ENCODE results near the gene MED13L.

Gene MED13L

GRCh38 chr12:116160231-116160630 is 117.3 kb downstream of the MED13L start:
- intact Hi-C loops (cut with DNase I; ENCODE audit: low total_unique reads) = no loop called here
- no peak overlapping the region for H3K27ac ChIP-seq
- DNase-seq = no peak
- no peak overlapping the region for H3K4me3 ChIP-seq
- TF ChIP-seq, protein P1, sequence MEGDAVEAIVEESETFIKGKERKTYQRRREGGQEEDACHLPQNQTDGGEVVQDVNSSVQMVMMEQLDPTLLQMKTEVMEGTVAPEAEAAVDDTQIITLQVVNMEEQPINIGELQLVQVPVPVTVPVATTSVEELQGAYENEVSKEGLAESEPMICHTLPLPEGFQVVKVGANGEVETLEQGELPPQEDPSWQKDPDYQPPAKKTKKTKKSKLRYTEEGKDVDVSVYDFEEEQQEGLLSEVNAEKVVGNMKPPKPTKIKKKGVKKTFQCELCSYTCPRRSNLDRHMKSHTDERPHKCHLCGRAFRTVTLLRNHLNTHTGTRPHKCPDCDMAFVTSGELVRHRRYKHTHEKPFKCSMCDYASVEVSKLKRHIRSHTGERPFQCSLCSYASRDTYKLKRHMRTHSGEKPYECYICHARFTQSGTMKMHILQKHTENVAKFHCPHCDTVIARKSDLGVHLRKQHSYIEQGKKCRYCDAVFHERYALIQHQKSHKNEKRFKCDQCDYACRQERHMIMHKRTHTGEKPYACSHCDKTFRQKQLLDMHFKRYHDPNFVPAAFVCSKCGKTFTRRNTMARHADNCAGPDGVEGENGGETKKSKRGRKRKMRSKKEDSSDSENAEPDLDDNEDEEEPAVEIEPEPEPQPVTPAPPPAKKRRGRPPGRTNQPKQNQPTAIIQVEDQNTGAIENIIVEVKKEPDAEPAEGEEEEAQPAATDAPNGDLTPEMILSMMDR (IDR thresholded peaks at IDR 0.05) = no peak
- no peaks in the 10 kb centered on the region for H3K36me3 ChIP-seq
- H3K9me3 ChIP-seq = no peaks in the 10 kb centered on the region
- H3K4me1 ChIP-seq = peaks cover 0 to 92% (median 46%) of the 10 kb centered on the region in 4 donors
- no peaks in the 10 kb centered on the region for H3K27me3 ChIP-seq

DNA sequence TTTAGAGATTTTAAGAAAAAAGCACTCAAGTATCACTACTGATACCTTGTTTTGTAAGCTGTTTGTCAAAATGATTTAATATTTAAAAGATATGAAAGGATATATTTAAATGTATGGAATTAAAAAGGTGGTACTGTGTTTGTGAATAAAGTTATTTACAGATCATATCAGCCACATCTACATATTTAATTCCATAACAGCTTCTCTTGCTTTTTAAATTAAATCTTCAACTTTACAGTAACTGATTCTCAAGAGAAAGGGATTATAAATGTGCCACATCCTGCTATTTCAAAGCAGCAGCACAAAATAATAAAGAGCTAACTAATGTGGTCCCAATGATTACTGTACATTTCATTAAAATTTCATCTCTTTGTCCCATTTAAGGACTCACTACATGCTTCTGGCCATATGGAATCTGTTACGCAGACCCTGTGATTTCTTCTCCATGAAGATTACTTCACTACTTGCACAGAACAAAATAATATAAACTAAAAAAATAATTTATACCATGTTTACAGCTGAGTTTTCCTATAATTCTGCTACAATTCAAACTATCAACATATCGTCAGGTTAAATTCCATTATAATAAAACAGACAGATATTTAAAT is 117.8 kb downstream of the MED13L start:
- H3K27ac ChIP-seq = no peak overlapping the region
- H3K4me1 ChIP-seq = peaks cover 0 to 92% (median 45%) of the 10 kb centered on the region in 4 donors
- no peaks in the 10 kb centered on the region for H3K9me3 ChIP-seq
- H3K27me3 ChIP-seq = no peaks in the 10 kb centered on the region
- H3K36me3 ChIP-seq = no peaks in the 10 kb centered on the region
- intact Hi-C loops (cut with DNase I; ENCODE audit: low total_unique reads) = loop anchor here (10.0 kb wide), 1 partner anchor 75 kb away; no protein-coding TSS in a partner anchor
- no peak overlapping the region for H3K4me3 ChIP-seq
- TF ChIP-seq, protein P1 (IDR thresholded peaks at IDR 0.05) = no peak
- DNase-seq = no peak

- H3K27ac ChIP-seq = no peak overlapping the region
- no peak for DNase-seq
- TF ChIP-seq, protein P1 (IDR thresholded peaks at IDR 0.05) = no peak
- H3K9me3 ChIP-seq = no peaks in the 10 kb centered on the region
- no peaks in the 10 kb centered on the region for H3K27me3 ChIP-seq
- no peak overlapping the region for H3K4me3 ChIP-seq
- H3K36me3 ChIP-seq = no peaks in the 10 kb centered on the region
- intact Hi-C loops (cut with DNase I; ENCODE audit: low total_unique reads) = loop anchor here (10.0 kb wide), 1 partner anchor 76 kb away; no protein-coding TSS in a partner anchor
- H3K4me1 ChIP-seq = peaks cover 0 to 90% (median 41%) of the 10 kb centered on the region in 4 donors
These were observed 118.3 kb downstream of the MED13L start for GRCh38 chr12:116159175-116159574.

GRCh38 chr12:116157845-116158267 is 119.6 kb downstream of the MED13L start:
- no peak overlapping the region for H3K27ac ChIP-seq
- H3K4me1 ChIP-seq = peaks cover 0 to 90% (median 49%) of the 10 kb centered on the region in 4 donors
- intact Hi-C loops (cut with DNase I; ENCODE audit: low total_unique reads) = loop anchor here (10.0 kb wide), 1 partner anchor 77 kb away; no protein-coding TSS in a partner anchor
- no peaks in the 10 kb centered on the region for H3K36me3 ChIP-seq
- H3K9me3 ChIP-seq = no peaks in the 10 kb centered on the region
- DNase-seq = no peak
- TF ChIP-seq, protein P1 (IDR thresholded peaks at IDR 0.05) = no peak
- no peaks in the 10 kb centered on the region for H3K27me3 ChIP-seq
- no peak overlapping the region for H3K4me3 ChIP-seq

DNA sequence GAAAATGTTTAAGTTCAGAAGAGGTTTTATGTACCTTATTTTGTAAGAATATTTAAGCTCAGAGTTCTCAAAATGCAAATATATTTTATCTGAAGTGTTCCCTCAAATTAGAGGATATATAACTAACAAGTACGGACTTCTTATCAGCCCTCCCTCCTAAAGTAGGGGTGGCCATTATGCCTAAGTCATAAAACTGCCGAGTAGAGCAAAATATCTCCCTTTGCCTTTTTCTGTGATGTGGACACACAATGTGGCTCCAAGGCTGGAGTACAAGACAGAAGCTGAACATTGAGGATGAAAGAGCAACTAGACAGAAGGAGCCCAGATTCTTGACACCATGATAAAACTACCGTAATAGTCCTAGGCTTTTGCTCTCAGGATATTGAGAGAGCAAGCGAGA is 120.9 kb downstream of the MED13L start:
- H3K4me1 ChIP-seq = peaks cover 0 to 93% (median 57%) of the 10 kb centered on the region in 4 donors
- H3K4me3 ChIP-seq = no peak overlapping the region
- intact Hi-C loops (cut with DNase I; ENCODE audit: low total_unique reads) = loop anchor here (10.0 kb wide), 1 partner anchor 78 kb away; no protein-coding TSS in a partner anchor
- H3K36me3 ChIP-seq = no peaks in the 10 kb centered on the region
- TF ChIP-seq, protein P1 (IDR thresholded peaks at IDR 0.05) = no peak
- no peak for DNase-seq
- H3K27ac ChIP-seq = no peak overlapping the region
- no peaks in the 10 kb centered on the region for H3K27me3 ChIP-seq
- H3K9me3 ChIP-seq = no peaks in the 10 kb centered on the region

All from tibial artery (tissue), 4 donors.